ENCODE results near the gene TMEM263. TPM values are rescaled to one million over a fixed set of nuclear protein-coding genes. Genes with fewer than 3 reads are reported as not detected.
A peak's percentile ranks its signal among the peaks of the same experiment; 100 is the strongest.

The TMEM263 gene
- total RNA-seq, 3 donors from 2014 or later (not counting 1 experiment from before 2014, with no cell fraction given), result 24.1 to 37.5 (median 34.4) TPM

DNA sequence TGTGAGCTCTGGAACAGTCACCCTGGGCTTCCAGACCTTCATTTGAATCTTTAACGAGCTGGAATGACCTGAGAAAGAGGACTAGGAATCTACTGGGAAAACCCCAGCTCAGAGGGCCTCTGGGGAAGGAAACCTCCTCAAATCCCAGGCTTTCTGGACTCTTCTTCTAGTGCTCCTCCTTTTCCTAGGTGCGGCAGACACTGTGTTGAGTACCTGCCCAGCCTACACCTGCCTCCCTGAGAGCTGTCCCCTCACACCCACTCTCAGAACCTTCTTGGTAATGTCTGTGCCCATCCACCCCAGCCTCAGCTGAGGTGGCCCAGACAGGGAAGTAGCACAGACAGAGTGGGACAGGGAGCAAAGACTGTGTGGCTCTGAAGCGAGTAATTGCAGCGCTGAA, 47.9 kb upstream of the TMEM263 start:
- H3K27ac Mint-ChIP-seq, result no peak overlapping the region
- peaks cover 25 to 35% of the 10 kb centered on the region in 2 donors for H3K27me3 Mint-ChIP-seq (ENCODE audit: low read depth in 2 of 2)
- no peaks in the 10 kb centered on the region for H3K9me3 Mint-ChIP-seq
- H3K36me3 Mint-ChIP-seq, result no peaks in the 10 kb centered on the region
- TF ChIP-seq, protein P1, sequence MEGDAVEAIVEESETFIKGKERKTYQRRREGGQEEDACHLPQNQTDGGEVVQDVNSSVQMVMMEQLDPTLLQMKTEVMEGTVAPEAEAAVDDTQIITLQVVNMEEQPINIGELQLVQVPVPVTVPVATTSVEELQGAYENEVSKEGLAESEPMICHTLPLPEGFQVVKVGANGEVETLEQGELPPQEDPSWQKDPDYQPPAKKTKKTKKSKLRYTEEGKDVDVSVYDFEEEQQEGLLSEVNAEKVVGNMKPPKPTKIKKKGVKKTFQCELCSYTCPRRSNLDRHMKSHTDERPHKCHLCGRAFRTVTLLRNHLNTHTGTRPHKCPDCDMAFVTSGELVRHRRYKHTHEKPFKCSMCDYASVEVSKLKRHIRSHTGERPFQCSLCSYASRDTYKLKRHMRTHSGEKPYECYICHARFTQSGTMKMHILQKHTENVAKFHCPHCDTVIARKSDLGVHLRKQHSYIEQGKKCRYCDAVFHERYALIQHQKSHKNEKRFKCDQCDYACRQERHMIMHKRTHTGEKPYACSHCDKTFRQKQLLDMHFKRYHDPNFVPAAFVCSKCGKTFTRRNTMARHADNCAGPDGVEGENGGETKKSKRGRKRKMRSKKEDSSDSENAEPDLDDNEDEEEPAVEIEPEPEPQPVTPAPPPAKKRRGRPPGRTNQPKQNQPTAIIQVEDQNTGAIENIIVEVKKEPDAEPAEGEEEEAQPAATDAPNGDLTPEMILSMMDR (IDR thresholded peaks at IDR 0.05), result no peak
- WGBS (ENCODE audit: insufficient coverage), result 76% methylated on average over 4 of the region's 4 CpGs
- no peaks in the 10 kb centered on the region for H3K36me3 ChIP-seq (ENCODE audit: control insufficient read depth, insufficient read depth, low read length)
- DNase-seq (no peak), ATAC-seq (no peak)
- peaks cover 15% of the 10 kb centered on the region for H3K4me1 ChIP-seq (ENCODE audit: control insufficient read depth, insufficient read depth, low read length)
- no peak overlapping the region for H3K4me3 ChIP-seq (ENCODE audit: low read length)
- peaks cover 16 to 27% of the 10 kb centered on the region in 2 donors for H3K4me1 Mint-ChIP-seq
- no peak overlapping the region for H3K27ac ChIP-seq (ENCODE audit: low read length)
- H3K9me3 ChIP-seq (ENCODE audit: control insufficient read depth, insufficient read depth, low read length), result no peaks in the 10 kb centered on the region
- intact Hi-C loops (cut with micrococcal nuclease), result no loop called here
- H3K27me3 ChIP-seq (ENCODE audit: control insufficient read depth, insufficient read depth, low read length), result peaks cover 13% of the 10 kb centered on the region
- H3K4me3 Mint-ChIP-seq, result no peak overlapping the region

DNA sequence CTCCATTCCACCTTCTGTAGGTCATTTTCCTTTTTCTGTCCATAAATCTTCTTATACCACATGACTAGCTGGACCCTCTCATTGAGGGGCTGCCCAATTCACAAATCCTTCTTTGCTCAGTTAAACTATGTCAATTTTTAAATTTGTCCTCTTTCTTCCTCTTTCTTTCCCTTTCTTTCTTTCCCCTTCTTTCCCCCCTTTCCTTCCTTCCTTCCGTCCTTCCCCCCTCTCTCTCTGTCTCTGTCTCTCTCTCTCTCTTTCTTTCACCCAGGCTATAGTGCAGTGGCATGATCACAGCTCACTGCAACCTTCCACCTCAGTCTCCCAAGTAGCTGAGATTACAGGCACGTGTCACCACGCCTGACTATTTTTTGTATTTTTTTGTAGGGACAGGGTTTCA, 47.1 kb upstream of the TMEM263 start:
- TF ChIP-seq, protein P1 (IDR thresholded peaks at IDR 0.05), result no peak
- Mint-ChIP-seq H3K36me3 (no peaks in the 10 kb centered on the region), H3K4me3 (no peak overlapping the region), H3K4me1 (peaks cover 9 to 20% of the 10 kb centered on the region in 2 donors), H3K27ac (no peak overlapping the region), H3K27me3 (ENCODE audit: low read depth in 2 of 2) (peaks cover 20 to 28% of the 10 kb centered on the region in 2 donors), H3K9me3 (no peaks in the 10 kb centered on the region)
- H3K27me3 ChIP-seq (ENCODE audit: control insufficient read depth, insufficient read depth, low read length), result peaks cover 6% of the 10 kb centered on the region
- no peaks in the 10 kb centered on the region for H3K9me3 ChIP-seq (ENCODE audit: control insufficient read depth, insufficient read depth, low read length)
- peaks cover 11% of the 10 kb centered on the region for H3K4me1 ChIP-seq (ENCODE audit: control insufficient read depth, insufficient read depth, low read length)
- H3K4me3 ChIP-seq (ENCODE audit: low read length), result no peak overlapping the region
- 69% methylated on average over 3 of the region's 3 CpGs for WGBS (ENCODE audit: insufficient coverage)
- no peak for DNase-seq
- no peak overlapping the region for H3K27ac ChIP-seq (ENCODE audit: low read length)
- ATAC-seq, result no peak
- H3K36me3 ChIP-seq (ENCODE audit: control insufficient read depth, insufficient read depth, low read length), result no peaks in the 10 kb centered on the region
- intact Hi-C loops (cut with micrococcal nuclease), result no loop called here

DNA sequence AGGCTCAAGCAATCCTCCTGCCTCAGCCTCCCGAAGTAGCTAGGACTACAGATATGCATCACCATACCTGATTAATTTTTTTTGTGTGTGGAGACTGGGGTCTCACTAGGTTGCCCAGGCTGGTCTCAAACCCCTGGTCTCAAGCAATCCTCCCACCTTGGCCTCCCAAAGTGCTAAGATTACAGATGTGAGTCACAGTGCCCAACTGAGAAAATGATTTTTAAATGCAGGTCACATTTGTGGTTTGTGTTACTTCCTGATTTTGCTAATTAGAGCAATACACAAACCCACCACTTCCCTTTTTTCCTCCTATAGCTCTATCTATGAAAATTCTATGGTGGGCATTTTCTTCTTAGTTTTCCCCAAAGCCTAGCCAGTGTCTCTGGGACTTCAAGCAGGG, 45.5 kb upstream of the TMEM263 start:
- DNase-seq, result no peak
- Mint-ChIP-seq H3K9me3 (no peaks in the 10 kb centered on the region), H3K4me3 (peak overlapping the region; percentile 19), H3K27ac (no peak overlapping the region), H3K36me3 (no peaks in the 10 kb centered on the region), H3K4me1 (peaks cover 17 to 27% of the 10 kb centered on the region in 2 donors), H3K27me3 (ENCODE audit: low read depth in 2 of 2) (peaks cover 17 to 18% of the 10 kb centered on the region in 2 donors)
- no peaks in the 10 kb centered on the region for H3K36me3 ChIP-seq (ENCODE audit: control insufficient read depth, insufficient read depth, low read length)
- no peaks in the 10 kb centered on the region for H3K9me3 ChIP-seq (ENCODE audit: control insufficient read depth, insufficient read depth, low read length)
- no CpG with 5 or more reads among the region's 1 CpG for WGBS (ENCODE audit: insufficient coverage)
- H3K27ac ChIP-seq (ENCODE audit: low read length), result no peak overlapping the region
- peaks cover 16% of the 10 kb centered on the region for H3K4me1 ChIP-seq (ENCODE audit: control insufficient read depth, insufficient read depth, low read length)
- no peak overlapping the region for H3K4me3 ChIP-seq (ENCODE audit: low read length)
- intact Hi-C loops (cut with micrococcal nuclease), result no loop called here
- TF ChIP-seq, protein P1 (IDR thresholded peaks at IDR 0.05), result no peak
- peaks cover 4% of the 10 kb centered on the region for H3K27me3 ChIP-seq (ENCODE audit: control insufficient read depth, insufficient read depth, low read length)
- ATAC-seq, result peak in 2 of 3 donors; percentile 40 to 49

DNA sequence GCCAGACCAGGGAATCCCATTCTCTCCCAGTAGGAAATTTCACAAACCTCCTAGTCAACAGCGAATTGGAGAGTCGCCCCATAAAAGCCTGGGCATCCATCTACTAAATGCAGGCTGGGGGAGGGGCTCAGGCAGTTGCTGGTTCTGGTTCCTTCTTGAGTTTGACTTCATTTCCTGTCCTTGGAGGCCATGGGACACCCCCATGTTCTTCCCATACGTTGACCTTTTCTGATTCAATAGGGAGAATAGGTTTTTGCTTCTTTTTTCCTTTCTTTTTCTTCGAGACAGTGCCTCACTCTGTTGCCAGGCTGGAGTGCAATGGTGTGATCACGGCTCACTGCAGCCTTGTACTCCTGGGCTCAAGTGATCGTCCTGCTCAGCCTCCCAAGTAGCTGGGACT, 44.1 kb upstream of the TMEM263 start:
- H3K27me3 ChIP-seq (ENCODE audit: control insufficient read depth, insufficient read depth, low read length), result peaks cover under 1% of the 10 kb centered on the region
- H3K36me3 ChIP-seq (ENCODE audit: control insufficient read depth, insufficient read depth, low read length), result no peaks in the 10 kb centered on the region
- peaks cover 16% of the 10 kb centered on the region for H3K4me1 ChIP-seq (ENCODE audit: control insufficient read depth, insufficient read depth, low read length)
- WGBS (ENCODE audit: insufficient coverage), result 83% methylated on average over 6 of the region's 6 CpGs
- no peak overlapping the region for H3K4me3 Mint-ChIP-seq
- intact Hi-C loops (cut with micrococcal nuclease), result no loop called here
- H3K9me3 Mint-ChIP-seq, result no peaks in the 10 kb centered on the region
- H3K36me3 Mint-ChIP-seq, result no peaks in the 10 kb centered on the region
- no peaks in the 10 kb centered on the region for H3K9me3 ChIP-seq (ENCODE audit: control insufficient read depth, insufficient read depth, low read length)
- H3K4me1 Mint-ChIP-seq, result peaks cover 25 to 35% of the 10 kb centered on the region in 2 donors
- H3K4me3 ChIP-seq (ENCODE audit: low read length), result no peak overlapping the region
- ATAC-seq (no peak), DNase-seq (no peak)
- H3K27ac ChIP-seq (ENCODE audit: low read length), result no peak overlapping the region
- H3K27me3 Mint-ChIP-seq (ENCODE audit: low read depth in 2 of 2), result peaks cover 13 to 17% of the 10 kb centered on the region in 2 donors
- H3K27ac Mint-ChIP-seq, result no peak overlapping the region
- TF ChIP-seq, protein P1 (IDR thresholded peaks at IDR 0.05), result no peak

Measured in natural killer cell (primary cell).